H1 (cell line): ENCODE measurements around the gene EML1.

Source experiments
- BACH1 ChIP-seq: IDR thresholded peaks from 2 replicates; pipeline ENCODE4 v1.6.1; 2012; ENCODE audit warnings: low read length, improper control_type of control experiment
- CREB1 ChIP-seq: IDR thresholded peaks from 2 replicates; pipeline ENCODE4 v1.6.1; 2012; ENCODE audit warnings: inconsistent platforms
- CTCF ChIP-seq, 3 experiments: IDR thresholded peaks; 1 replicate in 2 of 3; 2 replicates in 1 of 3; pipeline versions ENCODE4 v1.5.1 to v1.6.1; 2011; ENCODE audit warnings: low read length in 3 of 3, mild to moderate bottlenecking in 3 of 3, inconsistent platforms in 2 of 3, low read depth in 1 of 3, moderate library complexity in 1 of 3; ENCODE audit not compliant: insufficient read depth in 1 of 3; ENCODE audit errors: control extremely low read depth in 1 of 3
- EGR1 ChIP-seq: IDR thresholded peaks from 2 replicates; pipeline ENCODE4 v1.6.1; 2011; ENCODE audit warnings: low read depth, low read length, borderline replicate concordance
- EP300 ChIP-seq, 2 experiments: IDR thresholded peaks; 1 replicate in 1 of 2; 2 replicates in 1 of 2; pipeline ENCODE4 v1.6.1; 2011 to 2012; ENCODE audit warnings: low read depth in 2 of 2, low read length in 2 of 2, mild to moderate bottlenecking in 2 of 2, borderline replicate concordance in 1 of 2, inconsistent platforms in 1 of 2, moderate library complexity in 1 of 2
- EZH2 ChIP-seq: fragments of 200-600 bp; sonication (generic); IDR thresholded peaks from 2 replicates; pipeline ENCODE4 v1.7.1; 2012; ENCODE audit warnings: low read depth, mild to moderate bottlenecking, moderate library complexity, low read length, inconsistent platforms; ENCODE audit not compliant: severe bottlenecking
- GABPA ChIP-seq: IDR thresholded peaks from 2 replicates; pipeline ENCODE4 v1.6.1; 2011; ENCODE audit warnings: mild to moderate bottlenecking, low read length, moderate library complexity, borderline replicate concordance; ENCODE audit not compliant: insufficient read depth
- GTF2F1 ChIP-seq: IDR thresholded peaks from 2 replicates; pipeline ENCODE4 v1.6.1; 2012; ENCODE audit warnings: low read depth, low read length, improper control_type of control experiment, borderline replicate concordance
- POLR2A ChIP-seq, 2 experiments: IDR thresholded peaks; 1 replicate in 1 of 2; 2 replicates in 1 of 2; pipeline ENCODE4 v1.6.1; 2011; ENCODE audit warnings: low read depth in 2 of 2, low read length in 2 of 2, mild to moderate bottlenecking in 2 of 2; ENCODE audit errors: control extremely low read depth in 1 of 2
- RNF2 ChIP-seq: fragments of 200-900, 300-1000 bp; sonication (generic); IDR thresholded peaks from 2 replicates; pipeline ENCODE4 v1.7.1; 2016; ENCODE audit warnings: borderline replicate concordance, low read depth, mild to moderate bottlenecking, antibody characterized with exemption, low read length; ENCODE audit not compliant: poor library complexity, severe bottlenecking; ENCODE audit errors: missing control alignments
- SRF ChIP-seq: IDR thresholded peaks from 2 replicates; pipeline ENCODE4 v1.6.1; 2011; ENCODE audit warnings: mild to moderate bottlenecking, low read depth, low read length, moderate library complexity
- SUZ12 ChIP-seq: fragments of 200-600 bp; sonication (generic); IDR thresholded peaks from 2 replicates; pipeline ENCODE4 v1.6.1; 2012; ENCODE audit warnings: mild to moderate bottlenecking, inconsistent platforms, low read length, moderate library complexity, mixed read lengths
- YY1 ChIP-seq: IDR thresholded peaks from 2 replicates; pipeline ENCODE4 v1.6.1; 2011; ENCODE audit warnings: low read depth, mild to moderate bottlenecking, low read length

- TF ChIP-seq CTCF (IDR thresholded peaks at IDR 0.05; ENCODE audit: control extremely low read depth in 1 of 3, insufficient read depth in 1 of 3, low read depth in 1 of 3, low read length in 3 of 3), result no peak
- no peak for TF ChIP-seq POLR2A (IDR thresholded peaks at IDR 0.05; ENCODE audit: control extremely low read depth in 1 of 2, low read depth in 2 of 2, low read length in 2 of 2)
- TF ChIP-seq SRF, result no peak
- no peak for TF ChIP-seq RNF2
- TF ChIP-seq GTF2F1, result no peak
- no peak for TF ChIP-seq EP300 (IDR thresholded peaks at IDR 0.05; ENCODE audit: borderline replicate concordance in 1 of 2, low read depth in 2 of 2, low read length in 2 of 2)
- no peak for TF ChIP-seq BACH1
- TF ChIP-seq GABPA, result no peak
- TF ChIP-seq EZH2, result no peak
- no peak for TF ChIP-seq EGR1
- TF ChIP-seq SUZ12, result no peak
- no peak for TF ChIP-seq YY1
- TF ChIP-seq CREB1, result no peak
Observed at GRCh38 chr14:99790978-99791376, 2.2 kb upstream of the EML1 start.
